K562 (cell line): ENCODE data around the gene HAGHL. TPM values are rescaled to one million over a fixed set of nuclear protein-coding genes. Genes with fewer than 3 reads are reported as not detected.

Experiments
- BCL6 ChIP-seq: fragments of 250-450 bp; sonication (Bioruptor Pico); IDR thresholded peaks from 2 replicates; pipeline ENCODE4 v1.4.0; 2020
- ERF ChIP-seq: fragments of 450-650 bp; formaldehyde crosslinking; IDR thresholded peaks from 2 replicates; pipeline ENCODE4 v1.4.0; 2020; ENCODE audit warnings: mild to moderate bottlenecking, mixed read lengths
- HMG20A ChIP-seq: fragments of 450-650 bp; formaldehyde crosslinking; conservative IDR thresholded peaks from 2 replicates; pipeline ENCODE4 v1.4.0; 2020; ENCODE audit warnings: mild to moderate bottlenecking, mixed read lengths
- HNRNPLL ChIP-seq: fragments of 200-400 bp; formaldehyde crosslinking; IDR thresholded peaks from 2 replicates; pipeline ENCODE4 v1.6.1; 2017; ENCODE audit warnings: low read length, low read depth, mild to moderate bottlenecking; ENCODE audit not compliant: poor library complexity, severe bottlenecking
- KDM2B ChIP-seq: fragments of 250-450 bp; sonication (Bioruptor Pico); IDR thresholded peaks from 2 replicates; pipeline ENCODE4 v1.8.0; 2021; ENCODE audit warnings: mild to moderate bottlenecking, moderate library complexity
- MAX ChIP-seq: sonication (generic); formaldehyde crosslinking; IDR thresholded peaks from 2 replicates; pipeline ENCODE4 v1.9.0; 2022; ENCODE audit warnings: mild to moderate bottlenecking, missing genetic modification reagents
- NCOA6 ChIP-seq: fragments of 450-650 bp; IDR thresholded peaks from 2 replicates; pipeline ENCODE4 v1.6.1; 2017; ENCODE audit warnings: mild to moderate bottlenecking
- NFATC3 ChIP-seq: fragments of 450-650 bp; IDR thresholded peaks from 2 replicates; pipeline ENCODE4 v1.6.1; 2017; ENCODE audit warnings: mild to moderate bottlenecking
- PCBP1 ChIP-seq: fragments of 200-400 bp; formaldehyde crosslinking; IDR thresholded peaks from 2 replicates; pipeline ENCODE4 v1.6.1; 2018; ENCODE audit warnings: mild to moderate bottlenecking, low read depth, low read length; ENCODE audit not compliant: poor library complexity, severe bottlenecking
- PCBP2 ChIP-seq: fragments of 200-400 bp; formaldehyde crosslinking; IDR thresholded peaks from 2 replicates; pipeline ENCODE4 v1.6.1; 2018; ENCODE audit warnings: low read length, low read depth, mild to moderate bottlenecking, moderate library complexity; ENCODE audit not compliant: poor library complexity, severe bottlenecking
- RAD21 ChIP-seq, 2 experiments: fragments of 250-450 bp in 1 of 2; fragments of 450-650 bp in 1 of 2; sonication (Bioruptor Pico) in 1 of 2; formaldehyde crosslinking in 1 of 2; IDR thresholded peaks in 1 of 2; conservative IDR thresholded peaks in 1 of 2; 2 replicates each; pipeline versions ENCODE4 v1.4.0 to v1.8.0; 2020 to 2022; ENCODE audit warnings: mild to moderate bottlenecking in 2 of 2, moderate library complexity in 1 of 2
- RBBP5 ChIP-seq: fragments of 200-600 bp; sonication (generic); IDR thresholded peaks from 2 replicates; pipeline ENCODE4 v1.6.1; 2012; ENCODE audit warnings: borderline replicate concordance, mild to moderate bottlenecking, low read length, control low read depth, inconsistent platforms; ENCODE audit not compliant: insufficient read depth, poor library complexity, severe bottlenecking
- RBM39 ChIP-seq: fragments of 200-400 bp; formaldehyde crosslinking; optimal IDR thresholded peaks from 2 replicates; pipeline ENCODE3; 2018; ENCODE audit warnings: low read depth, low read length
- TFE3 ChIP-seq: fragments of 450-650 bp; formaldehyde crosslinking; IDR thresholded peaks from 2 replicates; pipeline ENCODE4 v1.4.0; 2020; ENCODE audit warnings: mild to moderate bottlenecking, mixed read lengths
- TOE1 ChIP-seq, 2 experiments: fragments of 450-650 bp in 1 of 2; sonication (generic) in 1 of 2; formaldehyde crosslinking in 1 of 2; IDR thresholded peaks; 2 replicates each; pipeline versions ENCODE4 v1.7.1 to v1.8.0; 2016 to 2022; ENCODE audit warnings: borderline replicate concordance in 2 of 2, mild to moderate bottlenecking in 2 of 2, antibody characterized with exemption in 1 of 2, inconsistent platforms in 1 of 2, low read depth in 1 of 2, missing genetic modification reagents in 1 of 2, moderate library complexity in 1 of 2
- USF1 ChIP-seq: sonication (generic); formaldehyde crosslinking; IDR thresholded peaks from 2 replicates; pipeline ENCODE4 v1.9.0; 2022; ENCODE audit warnings: mild to moderate bottlenecking, missing genetic modification reagents
- VEZF1 ChIP-seq: fragments of 200-800 bp; sonication (Bioruptor generic); IDR thresholded peaks from 2 replicates; pipeline ENCODE4 v1.6.1; 2017; ENCODE audit warnings: missing genetic modification characterization, missing compliant biosample characterization
- ZBTB1 ChIP-seq: sonication (generic); formaldehyde crosslinking; IDR thresholded peaks from 2 replicates; pipeline ENCODE4 v1.8.1; 2023; ENCODE audit warnings: missing genetic modification reagents, low read depth, mild to moderate bottlenecking, borderline replicate concordance
- ZBTB34 ChIP-seq: fragments of 250-450 bp; sonication (Bioruptor Pico); IDR thresholded peaks from 2 replicates; pipeline ENCODE4 v1.8.0; 2021; ENCODE audit warnings: mild to moderate bottlenecking, moderate library complexity
- ZNF134 ChIP-seq: fragments of 250-450 bp; sonication (Bioruptor Pico); conservative IDR thresholded peaks from 2 replicates; pipeline ENCODE4 v1.4.0; 2020
- ZNF184 ChIP-seq: sonication (generic); formaldehyde crosslinking; IDR thresholded peaks from 2 replicates; pipeline ENCODE4 v1.5.0; 2020; ENCODE audit warnings: missing genetic modification reagents
- ZNF551 ChIP-seq: fragments of 250-450 bp; sonication (Bioruptor Pico); IDR thresholded peaks from 2 replicates; pipeline ENCODE4 v1.5.0; 2021; ENCODE audit warnings: mild to moderate bottlenecking, moderate library complexity
- polyA plus RNA-seq, 8 experiments: library from polyadenylated mRNA; depleted of rRNA in 4 of 8; stranded (reverse) in 5 of 8; unstranded in 3 of 8; fragments of >200 nt; fragmentation: Nextera tagmentation in 2 of 8; fragmentation: Illumina TruSeq in 1 of 8; extraction: Ambion mirVana in 2 of 8; extraction: Trizol in 1 of 8; gene quantifications; 2 replicates each; pipeline versions ENCODE4 v1.2.1 to v1.2.3, GENCODE V29; 2011 to 2014; ENCODE audit warnings: inconsistent platforms in 1 of 8, missing spikeins in 1 of 8
- total RNA-seq, 7 experiments: library from RNA; depleted of rRNA in 6 of 7; stranded (reverse); fragments of >200 nt in 6 of 7; fragmentation: Illumina TruSeq in 2 of 7; extraction: Trizol in 2 of 7; gene quantifications; 2 replicates each; pipeline versions ENCODE4 v1.2.1 to v1.2.3, GENCODE V29; 2011 to 2021; ENCODE audit warnings: low replicate concordance in 1 of 7

Gene HAGHL
- total and polyA plus RNA-seq, 9 of the 15 experiments (the other 6 are each of a cell fraction or from before 2014, with no cell fraction given): 0.31 to 83.4 (median 20.7) TPM

- no peak for TF ChIP-seq PCBP1
- TF ChIP-seq RBM39: no peak
- peak; percentile 60 for TF ChIP-seq MAX (CRISPR knock-in tag)
- no peak for TF ChIP-seq USF1 (CRISPR knock-in tag)
- TF ChIP-seq NFATC3: no peak
- TF ChIP-seq ZBTB1 (CRISPR knock-in tag): no peak
- TF ChIP-seq NCOA6: no peak
- peak in 1 of 2 experiments; percentile 59; a peak in 2 of 4 replicates for TF ChIP-seq RAD21 (CRISPR knock-in tag; conservative IDR thresholded peaks at IDR 0.05 in 1 of 2, IDR thresholded peaks at IDR 0.05 in 1 of 2)
- TF ChIP-seq ZBTB34 (CRISPR knock-in tag): no peak
- no peak for TF ChIP-seq ZNF551 (CRISPR knock-in tag)
- TF ChIP-seq HMG20A (CRISPR knock-in tag): no peak
- TF ChIP-seq PCBP2: no peak
- TF ChIP-seq TOE1 (IDR thresholded peaks at IDR 0.05; ENCODE audit: borderline replicate concordance): no peak
- TF ChIP-seq TOE1 (CRISPR knock-in tag; IDR thresholded peaks at IDR 0.05; ENCODE audit: borderline replicate concordance, low read depth): no peak
- TF ChIP-seq ERF: no peak
- TF ChIP-seq RBBP5: peak; percentile 27
- no peak for TF ChIP-seq TFE3 (CRISPR knock-in tag)
- TF ChIP-seq BCL6 (CRISPR knock-in tag): no peak
- TF ChIP-seq HNRNPLL: peak; percentile 24
- TF ChIP-seq ZNF184 (CRISPR knock-in tag): no peak
- TF ChIP-seq KDM2B (CRISPR knock-in tag): no peak; the same call in 1 of the 2 replicates
- TF ChIP-seq VEZF1 (CRISPR knock-in tag): peak; percentile 10; the same call in 1 of the 2 replicates
- no peak for TF ChIP-seq ZNF134 (CRISPR knock-in tag)
Observed at GRCh38 chr16:715477-716199, 11.3 kb upstream of the HAGHL start (continued).
